Measurements from ENCODE around the gene HMGXB4.

The HMGXB4 gene

GRCh38 chr22:35258191-35258988 lies 1.1 kb downstream of the HMGXB4 start:
- DNase-seq: no peak

GRCh38 chr22:35264986-35265385 lies 7.7 kb downstream of the HMGXB4 start:
- DNase-seq: no peak

- DNase-seq: no peak
Observed at GRCh38 chr22:35266277-35266676, 9.0 kb downstream of the HMGXB4 start.

- no peak for DNase-seq
Observed at GRCh38 chr22:35269630-35270029, 12.3 kb downstream of the HMGXB4 start.

GRCh38 chr22:35274154-35274871 lies 17.0 kb downstream of the HMGXB4 start:
- no peak for DNase-seq

GRCh38 chr22:35275580-35275979 lies 18.3 kb downstream of the HMGXB4 start:
- DNase-seq: no peak

- DNase-seq: no peak
Observed at GRCh38 chr22:35276019-35276418, 18.7 kb downstream of the HMGXB4 start.

- DNase-seq: no peak
Observed at GRCh38 chr22:35288116-35288515, 30.8 kb downstream of the HMGXB4 start.

- no peak for DNase-seq
Observed at GRCh38 chr22:35292786-35293185, 35.5 kb downstream of the HMGXB4 start.

GRCh38 chr22:35296051-35296450 lies 38.8 kb downstream of the HMGXB4 start:
- no peak for DNase-seq

GRCh38 chr22:35299217-35299672 lies 42.0 kb downstream of the HMGXB4 start:
- DNase-seq: no peak

GRCh38 chr22:35299673-35300499 lies 42.6 kb downstream of the HMGXB4 start, which contains the start of gene TOM1:
Gene TOM1 (plus strand): TSS chr22:35299894. CDS start chr22:35299929, 35 bp downstream.
- peak; percentile 96 for DNase-seq

- no peak for DNase-seq
Observed at GRCh38 chr22:35301372-35301874, 44.1 kb downstream of the HMGXB4 start.

- no peak for DNase-seq
Observed at GRCh38 chr22:35303029-35303624, 45.8 kb downstream of the HMGXB4 start.

- no peak for DNase-seq
Observed at GRCh38 chr22:35305525-35306070, 48.3 kb downstream of the HMGXB4 start.

- no peak for DNase-seq
Observed at GRCh38 chr22:35306350-35306967, 49.2 kb downstream of the HMGXB4 start.

- DNase-seq: no peak
Observed at GRCh38 chr22:35307372-35307771, 50.1 kb downstream of the HMGXB4 start.

- no peak for DNase-seq
Observed at GRCh38 chr22:35307892-35308291, 50.6 kb downstream of the HMGXB4 start.

- no peak for DNase-seq
Observed at GRCh38 chr22:35308480-35309021, 51.3 kb downstream of the HMGXB4 start.

- no peak for DNase-seq
Observed at GRCh38 chr22:35310556-35311550, 53.6 kb downstream of the HMGXB4 start.

Data from activated T-cell treated with anti-CD3 and anti-CD28 coated beads for 4 hours (primary cell).